Endodermal cell (in vitro differentiated cells): Measurements from ENCODE around the gene PRR3. TPM values are rescaled to one million over a fixed set of nuclear protein-coding genes. Genes with fewer than 3 reads are reported as not detected.

Experiments used
- DNase-seq: peaks from one replicate; pipeline ENCODE4 v3.0.0-alpha.2; 2017
- H3K27ac ChIP-seq: 2 replicates; pipeline ENCODE4 v1.5.1; 2013; ENCODE audit warnings: mild to moderate bottlenecking, low read depth, low read length, moderate library complexity
- H3K27me3 ChIP-seq: 2 replicates; pipeline ENCODE4 v1.6.1; 2013; ENCODE audit warnings: mild to moderate bottlenecking, low read length, moderate library complexity; ENCODE audit not compliant: insufficient read depth, control insufficient read depth, poor library complexity, severe bottlenecking
- H3K36me3 ChIP-seq: 2 replicates; pipeline ENCODE4 v1.7.0; 2013; ENCODE audit warnings: mild to moderate bottlenecking, low read length, moderate library complexity; ENCODE audit not compliant: control insufficient read depth, insufficient read depth
- H3K4me1 ChIP-seq: one replicate; pipeline ENCODE4 v1.7.0; 2013; ENCODE audit warnings: low read length; ENCODE audit not compliant: control insufficient read depth, insufficient read depth
- H3K4me3 ChIP-seq: 2 replicates; pipeline ENCODE4 v1.5.1; 2013; ENCODE audit warnings: mild to moderate bottlenecking, low read length, moderate library complexity
- H3K9ac ChIP-seq: 2 replicates; pipeline ENCODE4 v1.6.1; 2013; ENCODE audit warnings: mild to moderate bottlenecking, low read length, moderate library complexity; ENCODE audit not compliant: poor library complexity, severe bottlenecking; ENCODE audit errors: extremely low read depth
- H3K9me3 ChIP-seq: 2 replicates; pipeline ENCODE4 v1.6.1; 2013; ENCODE audit warnings: mild to moderate bottlenecking, low read length, moderate library complexity; ENCODE audit not compliant: control insufficient read depth
- H3K27ac Mint-ChIP-seq: 2 replicates; pipeline ENCODE4 v1.8.0; 2020; ENCODE audit warnings: mixed read lengths
- H3K27me3 Mint-ChIP-seq: 2 replicates; pipeline ENCODE4 v1.8.0; 2021; ENCODE audit warnings: mild to moderate bottlenecking, mixed read lengths; ENCODE audit not compliant: insufficient read depth
- H3K36me3 Mint-ChIP-seq: 2 replicates; pipeline ENCODE4 v1.8.0; 2020; ENCODE audit warnings: low read depth, mixed read lengths
- H3K4me1 Mint-ChIP-seq: 2 replicates; pipeline ENCODE4 v1.8.0; 2020; ENCODE audit warnings: mixed read lengths
- H3K4me3 Mint-ChIP-seq: 2 replicates; pipeline ENCODE4 v1.8.0; 2020; ENCODE audit warnings: mild to moderate bottlenecking, moderate library complexity, mixed read lengths
- H3K9me3 Mint-ChIP-seq: 2 replicates; pipeline ENCODE4 v1.8.0; 2020; ENCODE audit warnings: mild to moderate bottlenecking, mixed read lengths
- WGBS, 2 experiments: methylation state at CpG; one replicate each; pipeline versions ENCODE4 v1.1.5 to v1.1.7; 2013; ENCODE audit warnings: missing lambda C conversion rate in 2 of 2, mixed read lengths in 1 of 2; ENCODE audit not compliant: insufficient coverage in 1 of 2, insufficient read length in 1 of 2; 5-methylcytosine and 5-hydroxymethylcytosine counted together
- total RNA-seq, 2 donors: library from RNA; stranded (reverse); fragmentation: NEBNext Ultra II Directional in 1 of 2; extraction: Animal tissue kit (Norgen Biotek cat#: 25700) in 1 of 2; gene quantifications; 2 replicates in 1 of 2; 3 replicates in 1 of 2; pipeline ENCODE4 v1.2.1, GENCODE V29; 2021
- TF ChIP-seq, protein P1 (sequence below): fragments of 200-600 bp; sonication (generic); conservative IDR thresholded peaks from 2 replicates; pipeline ENCODE4 v1.5.0; 2021; ENCODE audit warnings: antibody characterized with exemption, mild to moderate bottlenecking

PRR3 gene
- total RNA-seq, 2 donors from 2014 or later = 10.9 to 12.0 TPM

DNA sequence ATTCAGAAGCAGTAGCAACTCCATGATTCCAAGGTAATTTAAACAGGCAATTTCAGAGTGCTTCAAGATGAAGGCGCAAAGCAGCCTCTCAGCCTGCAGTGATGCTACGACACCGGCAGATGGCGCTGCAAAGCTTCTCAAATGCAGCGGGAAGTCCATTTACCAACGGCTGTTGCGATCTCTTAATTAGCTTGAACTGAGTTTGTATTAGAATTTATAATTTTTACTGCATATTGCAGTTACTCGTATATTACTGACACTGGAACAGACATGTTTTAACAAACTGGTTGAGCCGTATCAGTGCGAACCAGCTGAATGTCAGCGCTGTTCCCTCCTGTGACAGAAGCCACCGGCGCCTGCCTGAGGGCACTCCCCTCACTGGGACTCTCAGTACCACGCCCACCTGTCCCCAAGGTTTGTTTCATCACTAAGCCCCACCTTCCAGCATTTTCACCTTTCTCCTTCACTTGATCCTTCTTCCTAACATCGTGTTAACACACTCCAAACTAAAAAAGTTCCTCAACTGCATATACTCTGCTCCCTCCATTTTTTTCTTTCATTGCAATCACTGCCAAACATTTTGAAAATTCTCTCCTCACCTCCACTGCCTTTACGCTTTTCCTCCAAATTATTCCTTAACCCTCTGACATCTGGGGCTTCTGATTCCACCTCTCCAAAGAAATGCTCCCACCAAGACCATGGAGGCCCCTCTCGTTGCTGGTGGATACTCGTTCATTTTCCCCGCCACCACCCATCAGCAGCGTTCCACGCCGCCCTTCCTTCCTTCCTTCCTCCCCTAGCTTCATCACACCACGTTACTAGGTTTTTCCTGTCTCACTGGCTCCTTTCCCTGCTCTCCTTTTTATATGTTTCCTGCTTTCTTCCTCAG lies 15.3 kb upstream of the PRR3 start:
- no peaks in the 10 kb centered on the region for H3K27me3 ChIP-seq
- Mint-ChIP-seq H3K27ac (no peak overlapping the region), H3K36me3 (peaks cover 6% of the 10 kb centered on the region), H3K27me3 (peaks cover 6% of the 10 kb centered on the region), H3K4me1 (peaks cover 3% of the 10 kb centered on the region), H3K9me3 (no peaks in the 10 kb centered on the region), H3K4me3 (peak overlapping the region; percentile 55)
- no peak overlapping the region for H3K27ac ChIP-seq
- peaks cover 8% of the 10 kb centered on the region for H3K36me3 ChIP-seq
- no peak overlapping the region for H3K9ac ChIP-seq
- TF ChIP-seq, protein P1, sequence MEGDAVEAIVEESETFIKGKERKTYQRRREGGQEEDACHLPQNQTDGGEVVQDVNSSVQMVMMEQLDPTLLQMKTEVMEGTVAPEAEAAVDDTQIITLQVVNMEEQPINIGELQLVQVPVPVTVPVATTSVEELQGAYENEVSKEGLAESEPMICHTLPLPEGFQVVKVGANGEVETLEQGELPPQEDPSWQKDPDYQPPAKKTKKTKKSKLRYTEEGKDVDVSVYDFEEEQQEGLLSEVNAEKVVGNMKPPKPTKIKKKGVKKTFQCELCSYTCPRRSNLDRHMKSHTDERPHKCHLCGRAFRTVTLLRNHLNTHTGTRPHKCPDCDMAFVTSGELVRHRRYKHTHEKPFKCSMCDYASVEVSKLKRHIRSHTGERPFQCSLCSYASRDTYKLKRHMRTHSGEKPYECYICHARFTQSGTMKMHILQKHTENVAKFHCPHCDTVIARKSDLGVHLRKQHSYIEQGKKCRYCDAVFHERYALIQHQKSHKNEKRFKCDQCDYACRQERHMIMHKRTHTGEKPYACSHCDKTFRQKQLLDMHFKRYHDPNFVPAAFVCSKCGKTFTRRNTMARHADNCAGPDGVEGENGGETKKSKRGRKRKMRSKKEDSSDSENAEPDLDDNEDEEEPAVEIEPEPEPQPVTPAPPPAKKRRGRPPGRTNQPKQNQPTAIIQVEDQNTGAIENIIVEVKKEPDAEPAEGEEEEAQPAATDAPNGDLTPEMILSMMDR = peak; percentile 100
- 29 to 38% methylated on average over 18 to 23 of the region's 23 CpGs for WGBS, 2 experiments
- H3K4me1 ChIP-seq = no peaks in the 10 kb centered on the region
- peak; percentile 91 for DNase-seq
- no peaks in the 10 kb centered on the region for H3K9me3 ChIP-seq
- peak overlapping the region; percentile 81 for H3K4me3 ChIP-seq

DNA sequence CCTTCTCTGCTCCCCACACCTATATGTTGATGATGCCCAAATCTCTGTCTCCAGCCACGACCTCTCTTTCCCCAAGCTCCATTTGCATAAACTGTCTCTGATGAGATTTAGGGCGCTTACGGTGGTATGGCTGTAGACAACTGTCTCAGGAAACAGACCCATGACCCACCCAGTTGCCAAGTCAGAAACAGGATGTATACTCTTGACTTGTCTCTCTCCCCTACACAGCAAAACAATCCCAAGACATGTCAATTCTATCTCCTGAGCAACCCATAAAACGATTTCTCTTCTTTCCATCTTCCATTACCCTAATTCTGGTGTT lies 14.7 kb upstream of the PRR3 start:
- Mint-ChIP-seq H3K9me3 (no peaks in the 10 kb centered on the region), H3K4me3 (no peak overlapping the region), H3K36me3 (peaks cover 8% of the 10 kb centered on the region), H3K27ac (no peak overlapping the region), H3K27me3 (peaks cover 6% of the 10 kb centered on the region), H3K4me1 (peaks cover 3% of the 10 kb centered on the region)
- H3K9ac ChIP-seq = no peak overlapping the region
- no peak overlapping the region for H3K4me3 ChIP-seq
- TF ChIP-seq, protein P1 = no peak
- H3K27ac ChIP-seq = no peak overlapping the region
- H3K36me3 ChIP-seq = peaks cover 11% of the 10 kb centered on the region
- H3K9me3 ChIP-seq = no peaks in the 10 kb centered on the region
- H3K27me3 ChIP-seq = no peaks in the 10 kb centered on the region
- WGBS, 2 experiments = 67 to 68% methylated on average over 4 of the region's 4 CpGs
- DNase-seq = no peak
- H3K4me1 ChIP-seq = no peaks in the 10 kb centered on the region

DNA sequence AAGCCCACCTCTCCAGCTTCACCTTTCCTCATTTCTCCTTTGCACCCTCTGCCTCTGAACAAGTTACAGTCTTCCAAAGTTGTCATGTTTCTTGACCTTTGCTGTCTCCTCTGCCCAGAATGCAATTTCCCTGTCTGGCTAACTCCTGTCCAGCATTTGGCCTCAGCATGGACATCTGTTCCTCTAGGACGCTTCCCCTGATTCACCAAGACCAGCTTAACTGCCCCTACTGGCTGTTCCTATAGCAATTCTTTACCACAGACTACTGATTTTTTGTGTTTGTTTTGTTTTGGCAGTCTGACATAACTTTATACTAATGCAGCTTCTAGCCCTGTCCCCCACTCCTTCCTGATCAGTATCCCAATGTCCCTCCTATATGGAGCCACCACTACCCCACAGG lies 14.2 kb upstream of the PRR3 start:
- no peaks in the 10 kb centered on the region for H3K9me3 Mint-ChIP-seq
- TF ChIP-seq, protein P1 = peak; percentile 30
- peaks cover 15% of the 10 kb centered on the region for H3K36me3 ChIP-seq
- whole genome bisulfite sequencing, 2 experiments = 95% methylated on average over 1 of the region's 1 CpG; no CpG with 5 or more reads in 1 of the 2 experiments
- no peak overlapping the region for H3K4me3 ChIP-seq
- peaks cover 3% of the 10 kb centered on the region for H3K4me1 Mint-ChIP-seq
- no peak overlapping the region for H3K9ac ChIP-seq
- no peak overlapping the region for H3K27ac ChIP-seq
- H3K4me1 ChIP-seq = no peaks in the 10 kb centered on the region
- no peak overlapping the region for H3K27ac Mint-ChIP-seq
- H3K27me3 ChIP-seq = no peaks in the 10 kb centered on the region
- H3K9me3 ChIP-seq = no peaks in the 10 kb centered on the region
- H3K4me3 Mint-ChIP-seq = no peak overlapping the region
- DNase-seq = peak; percentile 32
- H3K27me3 Mint-ChIP-seq = peaks cover 6% of the 10 kb centered on the region
- H3K36me3 Mint-ChIP-seq = peaks cover 8% of the 10 kb centered on the region
